ENCODE measurements around the gene RPL27.

RPL27 gene

DNA sequence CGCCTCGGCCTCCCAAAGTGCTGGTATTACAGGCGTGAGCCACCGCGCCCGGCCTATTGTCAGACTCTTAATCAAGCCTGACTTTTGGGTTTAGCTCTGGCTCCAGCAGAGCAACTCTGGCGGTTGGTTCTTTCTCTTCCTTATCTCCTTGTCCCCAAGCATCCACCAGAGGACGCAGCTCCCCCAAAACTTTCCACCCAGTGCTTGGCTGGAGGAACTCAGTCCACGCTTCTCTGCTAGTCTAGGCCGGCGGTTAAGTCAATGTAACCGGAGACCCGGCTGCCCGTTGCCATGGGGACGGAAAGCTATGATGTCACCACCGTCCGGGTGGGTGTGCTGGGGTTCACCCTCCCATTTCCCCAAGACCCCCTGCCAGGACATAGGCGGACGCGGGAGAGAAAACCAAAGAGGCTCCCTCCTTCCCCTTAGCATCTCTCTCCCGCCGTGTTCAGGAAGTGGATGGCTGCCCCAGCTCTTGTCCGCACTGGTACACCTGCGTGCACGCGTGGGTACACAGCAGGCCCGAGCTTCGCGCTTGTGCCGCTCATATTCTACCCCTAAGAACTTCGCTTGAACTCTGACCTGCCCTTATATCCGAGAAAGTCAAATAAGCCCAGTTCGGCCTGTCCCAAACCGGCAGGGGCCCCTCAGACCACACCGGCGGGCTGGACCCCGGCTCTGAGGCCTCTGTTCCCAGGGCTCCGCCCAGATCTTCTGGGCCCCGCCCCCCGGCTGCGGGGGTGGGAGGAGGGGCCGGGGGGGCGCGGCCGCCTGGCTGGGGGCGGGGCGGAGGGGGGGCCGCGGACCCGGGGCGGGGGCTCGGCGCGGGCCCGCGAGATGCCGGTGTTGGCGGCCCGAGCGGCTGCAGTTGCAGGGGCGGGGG lies 26.4 kb downstream of the RPL27 start, which contains the start of gene RND2:
TSS of gene RND2 (plus strand) at position 825 of the 883 bp plus-strand sequence. CDS start 117 bp downstream, outside the sequence.
- DNase-seq (ENCODE audit: low read depth, low spot score) = peak; percentile 63
- H3K9ac ChIP-seq (ENCODE audit: insufficient read length) = peak within 1 kb of the TSS; percentile 55
- no peaks in the 10 kb centered on the region for H3K36me3 ChIP-seq (ENCODE audit: insufficient read depth, low read length)
- no peak within 1 kb of the TSS for H3K27ac ChIP-seq
- TF ChIP-seq FOXP2 (optimal IDR thresholded peaks at IDR 0.05; ENCODE audit: control extremely low read depth, extremely low read length, insufficient read depth) = no peak
- TF ChIP-seq EZH2 (IDR thresholded peaks at IDR 0.05) = no peak
- TF ChIP-seq POLR2AphosphoS5 (IDR thresholded peaks at IDR 0.05; ENCODE audit: borderline replicate concordance, low read depth, low read length) = peak; percentile 38; the same call in 1 of the 2 replicates
- H3K4me3 ChIP-seq = peak within 1 kb of the TSS; percentile 77
- H3K9me3 ChIP-seq (ENCODE audit: low read depth, low read length) = no peaks in the 10 kb centered on the region

GRCh38 chr17:43025290-43025657 lies 27.1 kb downstream of the RPL27 start:
- no peaks in the 10 kb centered on the region for H3K36me3 ChIP-seq (ENCODE audit: insufficient read depth, low read length)
- no peak overlapping the region for H3K9ac ChIP-seq (ENCODE audit: insufficient read length)
- H3K27ac ChIP-seq = no peak overlapping the region
- DNase-seq (ENCODE audit: low read depth, low spot score) = no peak
- no peaks in the 10 kb centered on the region for H3K9me3 ChIP-seq (ENCODE audit: low read depth, low read length)
- no peak for TF ChIP-seq FOXP2 (optimal IDR thresholded peaks at IDR 0.05; ENCODE audit: control extremely low read depth, extremely low read length, insufficient read depth)
- peak overlapping the region; percentile 42; the same call in 1 of the 2 replicates for H3K4me3 ChIP-seq

GRCh38 chr17:43025766-43026537 lies 27.7 kb downstream of the RPL27 start:
- no peak for TF ChIP-seq POLR2AphosphoS5 (IDR thresholded peaks at IDR 0.05; ENCODE audit: borderline replicate concordance, low read depth, low read length)
- no peak for TF ChIP-seq FOXP2 (optimal IDR thresholded peaks at IDR 0.05; ENCODE audit: control extremely low read depth, extremely low read length, insufficient read depth)
- no peak for TF ChIP-seq EZH2 (IDR thresholded peaks at IDR 0.05)
- DNase-seq (ENCODE audit: low read depth, low spot score) = no peak
- Histone ChIP-seq H3K27ac (no peak overlapping the region), H3K9me3 (ENCODE audit: low read depth, low read length) (no peaks in the 10 kb centered on the region), H3K4me3 (no peak overlapping the region), H3K9ac (ENCODE audit: insufficient read length) (no peak overlapping the region), H3K36me3 (ENCODE audit: insufficient read depth, low read length) (no peaks in the 10 kb centered on the region)

DNA sequence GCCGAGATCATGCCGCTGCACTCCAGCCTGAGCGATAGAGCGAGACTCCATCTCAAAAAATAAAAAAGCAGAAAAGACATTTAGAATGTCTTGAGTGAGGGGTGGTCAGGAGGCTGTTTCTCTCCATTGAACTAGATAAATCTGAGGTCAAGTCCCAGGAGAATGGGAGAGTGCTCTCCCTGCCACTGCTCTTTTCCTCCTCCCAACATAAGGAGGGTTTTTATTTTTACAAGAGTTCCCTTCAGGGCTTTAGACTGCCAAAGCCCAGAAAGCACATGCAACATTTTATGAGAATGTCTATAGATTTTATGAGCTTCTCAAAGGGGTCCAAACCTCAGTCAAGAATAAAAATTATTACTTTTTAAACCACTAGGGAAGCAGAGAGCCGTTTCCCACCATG lies 28.4 kb downstream of the RPL27 start:
- Histone ChIP-seq H3K27ac (0 out of 2 replicates have a peak overlapping the region, but pooled peaks have one; percentile 12), H3K4me3 (no peak overlapping the region), H3K36me3 (ENCODE audit: insufficient read depth, low read length) (no peaks in the 10 kb centered on the region), H3K9ac (ENCODE audit: insufficient read length) (no peak overlapping the region), H3K9me3 (ENCODE audit: low read depth, low read length) (no peaks in the 10 kb centered on the region)
- no peak for TF ChIP-seq EZH2 (IDR thresholded peaks at IDR 0.05)
- no peak for TF ChIP-seq FOXP2 (optimal IDR thresholded peaks at IDR 0.05; ENCODE audit: control extremely low read depth, extremely low read length, insufficient read depth)
- TF ChIP-seq POLR2AphosphoS5 (IDR thresholded peaks at IDR 0.05; ENCODE audit: borderline replicate concordance, low read depth, low read length) = no peak
- DNase-seq (ENCODE audit: low read depth, low spot score) = no peak

- H3K9ac ChIP-seq (ENCODE audit: insufficient read length) = no peak overlapping the region
- no peak for DNase-seq (ENCODE audit: low read depth, low spot score)
- no peak overlapping the region for H3K4me3 ChIP-seq
- no peak for TF ChIP-seq POLR2AphosphoS5 (IDR thresholded peaks at IDR 0.05; ENCODE audit: borderline replicate concordance, low read depth, low read length)
- TF ChIP-seq FOXP2 (optimal IDR thresholded peaks at IDR 0.05; ENCODE audit: control extremely low read depth, extremely low read length, insufficient read depth) = no peak
- no peak for TF ChIP-seq EZH2 (IDR thresholded peaks at IDR 0.05)
- H3K36me3 ChIP-seq (ENCODE audit: insufficient read depth, low read length) = no peaks in the 10 kb centered on the region
- H3K9me3 ChIP-seq (ENCODE audit: low read depth, low read length) = no peaks in the 10 kb centered on the region
- H3K27ac ChIP-seq = no peak overlapping the region
Observed at GRCh38 chr17:43027091-43028032, 29.1 kb downstream of the RPL27 start.

- H3K36me3 ChIP-seq (ENCODE audit: insufficient read depth, low read length) = no peaks in the 10 kb centered on the region
- H3K9ac ChIP-seq (ENCODE audit: insufficient read length) = no peak overlapping the region
- no peaks in the 10 kb centered on the region for H3K9me3 ChIP-seq (ENCODE audit: low read depth, low read length)
- no peak overlapping the region for H3K27ac ChIP-seq
- H3K4me3 ChIP-seq = no peak overlapping the region
- TF ChIP-seq FOXP2 (optimal IDR thresholded peaks at IDR 0.05; ENCODE audit: control extremely low read depth, extremely low read length, insufficient read depth) = no peak
- TF ChIP-seq EZH2 (IDR thresholded peaks at IDR 0.05) = no peak
- TF ChIP-seq POLR2AphosphoS5 (IDR thresholded peaks at IDR 0.05; ENCODE audit: borderline replicate concordance, low read depth, low read length) = no peak
- no peak for DNase-seq (ENCODE audit: low read depth, low spot score)
Observed at GRCh38 chr17:43028221-43028861, 30.1 kb downstream of the RPL27 start.

DNA sequence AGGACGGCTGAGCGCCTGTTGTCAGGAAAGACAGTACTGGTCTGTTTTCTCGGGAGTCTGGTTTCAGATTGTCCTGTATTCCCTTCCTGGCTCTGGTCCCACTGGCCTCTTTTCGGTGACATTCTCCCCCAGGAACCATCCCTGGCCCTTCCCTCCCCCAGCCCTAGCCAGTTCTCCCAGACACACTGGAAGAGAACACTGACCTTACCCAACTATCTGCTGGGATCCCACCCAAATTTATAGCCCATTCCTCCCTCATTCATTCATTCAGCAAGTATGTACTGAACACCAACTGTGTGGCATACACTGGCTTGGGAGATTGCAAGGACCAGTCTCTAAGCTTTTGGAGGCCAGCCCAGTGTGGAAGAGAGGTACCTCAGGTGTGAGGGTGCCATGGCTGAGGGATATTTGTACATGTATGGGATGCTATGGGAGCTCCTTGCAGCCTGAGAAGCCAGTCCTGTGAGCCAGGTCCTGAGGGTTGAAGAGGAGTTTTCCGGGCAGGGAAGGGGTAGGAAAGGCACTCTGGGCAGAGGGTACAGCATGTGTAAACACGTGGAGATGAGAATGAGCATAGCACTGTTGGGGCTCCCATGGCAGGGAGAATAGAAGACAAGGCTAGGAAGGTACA lies 32.0 kb downstream of the RPL27 start:
- H3K4me3 ChIP-seq = no peak overlapping the region
- H3K9ac ChIP-seq (ENCODE audit: insufficient read length) = no peak overlapping the region
- no peak overlapping the region for H3K27ac ChIP-seq
- DNase-seq (ENCODE audit: low read depth, low spot score) = no peak
- H3K9me3 ChIP-seq (ENCODE audit: low read depth, low read length) = no peaks in the 10 kb centered on the region
- no peaks in the 10 kb centered on the region for H3K36me3 ChIP-seq (ENCODE audit: insufficient read depth, low read length)
- TF ChIP-seq FOXP2 (optimal IDR thresholded peaks at IDR 0.05; ENCODE audit: control extremely low read depth, extremely low read length, insufficient read depth) = no peak
- TF ChIP-seq EZH2 (IDR thresholded peaks at IDR 0.05) = no peak
- no peak for TF ChIP-seq POLR2AphosphoS5 (IDR thresholded peaks at IDR 0.05; ENCODE audit: borderline replicate concordance, low read depth, low read length)

All from SK-N-MC (cell line).